ENCODE data around the gene POTEF. TPM values are rescaled to one million over a fixed set of nuclear protein-coding genes. Genes with fewer than 3 reads are reported as not detected.
"Not testable (repeated sequence)": the region's sequence is repeated elsewhere in the genome, so short reads cannot be mapped to it uniquely, and the experiment has no call there.

Gene POTEF
- polyA plus RNA-seq, 2 of the 4 experiments (the other 2 are of a cell fraction): 0.06 TPM; not detected in 1

DNA sequence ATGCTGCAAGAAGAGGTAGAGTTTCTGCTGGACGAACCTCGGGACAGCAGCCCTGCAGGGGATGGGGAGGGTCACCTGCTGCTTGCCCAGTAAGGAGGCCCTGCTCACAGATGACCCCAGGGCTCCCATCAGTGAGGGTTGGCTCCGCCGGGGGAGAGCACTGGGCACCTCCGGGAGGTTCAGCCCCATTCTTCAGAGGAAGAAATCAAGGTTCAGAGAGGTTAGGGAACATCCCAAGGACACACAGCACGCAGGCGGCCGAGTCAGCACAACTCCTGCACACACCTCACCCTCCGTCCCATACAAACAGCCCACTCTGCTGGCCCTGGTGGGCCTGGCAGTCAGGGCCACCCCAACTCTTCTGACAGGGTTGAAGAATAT is 27.6 kb upstream of the POTEF start:
- DNase-seq (ENCODE audit: low read depth in 1 of 2, low spot score in 1 of 2): no peak
- no peaks in the 10 kb centered on the region for H3K4me1 ChIP-seq
- CTCF ChIA-PET: interaction anchor here (1.0 to 1.4 kb wide), 4 partner anchors 163 to 185 kb away, joined by 3 to 15 read pairs (median 5); partner anchors contain the start of gene IMP4
- POLR2A ChIA-PET: no interaction called here
- ATAC-seq: no peak
- no peaks in the 10 kb centered on the region for H3K9me3 ChIP-seq
- H3K4me2 ChIP-seq: no peak overlapping the region
- no peak overlapping the region for H3K4me3 ChIP-seq
- WGBS (ENCODE audit: missing lambda C conversion rate): 89% methylated on average over 8 of the region's 9 CpGs
- TF ChIP-seq, protein P1, sequence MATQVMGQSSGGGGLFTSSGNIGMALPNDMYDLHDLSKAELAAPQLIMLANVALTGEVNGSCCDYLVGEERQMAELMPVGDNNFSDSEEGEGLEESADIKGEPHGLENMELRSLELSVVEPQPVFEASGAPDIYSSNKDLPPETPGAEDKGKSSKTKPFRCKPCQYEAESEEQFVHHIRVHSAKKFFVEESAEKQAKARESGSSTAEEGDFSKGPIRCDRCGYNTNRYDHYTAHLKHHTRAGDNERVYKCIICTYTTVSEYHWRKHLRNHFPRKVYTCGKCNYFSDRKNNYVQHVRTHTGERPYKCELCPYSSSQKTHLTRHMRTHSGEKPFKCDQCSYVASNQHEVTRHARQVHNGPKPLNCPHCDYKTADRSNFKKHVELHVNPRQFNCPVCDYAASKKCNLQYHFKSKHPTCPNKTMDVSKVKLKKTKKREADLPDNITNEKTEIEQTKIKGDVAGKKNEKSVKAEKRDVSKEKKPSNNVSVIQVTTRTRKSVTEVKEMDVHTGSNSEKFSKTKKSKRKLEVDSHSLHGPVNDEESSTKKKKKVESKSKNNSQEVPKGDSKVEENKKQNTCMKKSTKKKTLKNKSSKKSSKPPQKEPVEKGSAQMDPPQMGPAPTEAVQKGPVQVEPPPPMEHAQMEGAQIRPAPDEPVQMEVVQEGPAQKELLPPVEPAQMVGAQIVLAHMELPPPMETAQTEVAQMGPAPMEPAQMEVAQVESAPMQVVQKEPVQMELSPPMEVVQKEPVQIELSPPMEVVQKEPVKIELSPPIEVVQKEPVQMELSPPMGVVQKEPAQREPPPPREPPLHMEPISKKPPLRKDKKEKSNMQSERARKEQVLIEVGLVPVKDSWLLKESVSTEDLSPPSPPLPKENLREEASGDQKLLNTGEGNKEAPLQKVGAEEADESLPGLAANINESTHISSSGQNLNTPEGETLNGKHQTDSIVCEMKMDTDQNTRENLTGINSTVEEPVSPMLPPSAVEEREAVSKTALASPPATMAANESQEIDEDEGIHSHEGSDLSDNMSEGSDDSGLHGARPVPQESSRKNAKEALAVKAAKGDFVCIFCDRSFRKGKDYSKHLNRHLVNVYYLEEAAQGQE (IDR thresholded peaks at IDR 0.05): no peak
- no peak for TF ChIP-seq JUN (IDR thresholded peaks at IDR 0.05)
- TF ChIP-seq, protein P2, sequence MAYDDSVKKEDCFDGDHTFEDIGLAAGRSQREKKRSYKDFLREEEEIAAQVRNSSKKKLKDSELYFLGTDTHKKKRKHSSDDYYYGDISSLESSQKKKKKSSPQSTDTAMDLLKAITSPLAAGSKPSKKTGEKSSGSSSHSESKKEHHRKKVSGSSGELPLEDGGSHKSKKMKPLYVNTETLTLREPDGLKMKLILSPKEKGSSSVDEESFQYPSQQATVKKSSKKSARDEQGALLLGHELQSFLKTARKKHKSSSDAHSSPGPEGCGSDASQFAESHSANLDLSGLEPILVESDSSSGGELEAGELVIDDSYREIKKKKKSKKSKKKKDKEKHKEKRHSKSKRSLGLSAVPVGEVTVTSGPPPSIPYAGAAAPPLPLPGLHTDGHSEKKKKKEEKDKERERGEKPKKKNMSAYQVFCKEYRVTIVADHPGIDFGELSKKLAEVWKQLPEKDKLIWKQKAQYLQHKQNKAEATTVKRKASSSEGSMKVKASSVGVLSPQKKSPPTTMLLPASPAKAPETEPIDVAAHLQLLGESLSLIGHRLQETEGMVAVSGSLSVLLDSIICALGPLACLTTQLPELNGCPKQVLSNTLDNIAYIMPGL (CRISPR knock-in tag; IDR thresholded peaks at IDR 0.05; ENCODE audit: borderline replicate concordance): no peak
- peak; percentile 68 for TF ChIP-seq ZFP36 (IDR thresholded peaks at IDR 0.05; ENCODE audit: borderline replicate concordance, partially characterized antibody)
- no peak for TF ChIP-seq MAZ (IDR thresholded peaks at IDR 0.05; ENCODE audit: borderline replicate concordance, low read depth, low read length)
- TF ChIP-seq, protein P3, sequence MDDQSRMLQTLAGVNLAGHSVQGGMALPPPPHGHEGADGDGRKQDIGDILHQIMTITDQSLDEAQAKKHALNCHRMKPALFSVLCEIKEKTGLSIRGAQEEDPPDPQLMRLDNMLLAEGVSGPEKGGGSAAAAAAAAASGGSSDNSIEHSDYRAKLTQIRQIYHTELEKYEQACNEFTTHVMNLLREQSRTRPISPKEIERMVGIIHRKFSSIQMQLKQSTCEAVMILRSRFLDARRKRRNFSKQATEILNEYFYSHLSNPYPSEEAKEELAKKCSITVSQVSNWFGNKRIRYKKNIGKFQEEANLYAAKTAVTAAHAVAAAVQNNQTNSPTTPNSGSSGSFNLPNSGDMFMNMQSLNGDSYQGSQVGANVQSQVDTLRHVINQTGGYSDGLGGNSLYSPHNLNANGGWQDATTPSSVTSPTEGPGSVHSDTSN (IDR thresholded peaks at IDR 0.05): no peak
- TF ChIP-seq ESRRA (IDR thresholded peaks at IDR 0.05; ENCODE audit: borderline replicate concordance, low read length): no peak
- no peak for TF ChIP-seq NFE2L2 (conservative IDR thresholded peaks at IDR 0.05; ENCODE audit: low read length)
- no peak for TF ChIP-seq ZNF302 (CRISPR knock-in tag; IDR thresholded peaks at IDR 0.05)
- TF ChIP-seq FOSB (CRISPR knock-in tag; IDR thresholded peaks at IDR 0.05): no peak
- TF ChIP-seq KDM1A (IDR thresholded peaks at IDR 0.05; ENCODE audit: low read depth): peak; percentile 71; the same call in 1 of the 2 replicates
- no peak for TF ChIP-seq HEYL (CRISPR knock-in tag; IDR thresholded peaks at IDR 0.05)
- H3K27ac ChIP-seq: no peak overlapping the region
- FAIRE-seq: no peak

DNA sequence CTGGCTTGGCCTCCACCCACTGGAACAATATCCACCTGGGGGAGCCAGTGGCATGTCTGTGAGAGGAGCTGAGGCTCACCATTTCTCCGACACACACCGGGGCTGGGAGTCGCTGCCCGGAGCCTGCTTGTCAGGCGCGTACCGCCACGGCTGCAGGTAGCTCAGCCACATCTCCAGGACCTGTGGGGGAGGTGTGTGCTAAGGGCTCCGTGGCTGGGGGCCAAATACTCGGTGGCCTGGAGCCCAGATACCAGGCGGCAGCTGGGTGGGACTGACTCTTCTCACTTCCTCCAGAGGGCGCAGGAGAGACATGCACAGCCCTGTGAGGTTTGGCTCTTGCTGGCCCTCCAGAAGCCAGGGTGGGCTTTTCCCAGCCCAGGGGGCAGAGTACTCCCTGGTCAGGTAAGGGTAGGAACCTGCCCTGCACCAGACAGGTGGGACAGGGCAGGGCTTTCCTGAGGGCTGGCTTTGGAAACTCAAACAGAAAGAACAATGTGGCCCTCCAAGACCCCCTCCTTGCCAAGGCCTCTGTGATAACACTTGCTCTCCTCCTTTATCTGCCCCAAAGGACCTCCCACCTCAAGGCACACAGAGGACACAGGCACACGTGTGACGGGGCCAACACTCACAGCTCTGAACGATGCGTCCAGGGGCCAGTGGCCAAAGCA is 27.1 kb upstream of the POTEF start:
- DNase-seq (ENCODE audit: low read depth in 1 of 2, low spot score in 1 of 2): peak; percentile 18 to 63
- FAIRE-seq: not testable (repeated sequence)

More for the DNA sequence above, 27.1 kb upstream of the POTEF start:
- H3K4me1 ChIP-seq, H3K4me3 ChIP-seq, H3K4me2 ChIP-seq, H3K27ac ChIP-seq, H3K9me3 ChIP-seq, POLR2A ChIA-PET: not testable (repeated sequence)
- ATAC-seq: peak; percentile 70 to 85
- WGBS (ENCODE audit: missing lambda C conversion rate): 49% methylated on average over 11 of the region's 16 CpGs
- peak; percentile 51 to 57 for TF ChIP-seq RAD21 (conservative IDR thresholded peaks at IDR 0.05 in 1 of 2, IDR thresholded peaks at IDR 0.05 in 1 of 2)
- TF ChIP-seq, protein P4, sequence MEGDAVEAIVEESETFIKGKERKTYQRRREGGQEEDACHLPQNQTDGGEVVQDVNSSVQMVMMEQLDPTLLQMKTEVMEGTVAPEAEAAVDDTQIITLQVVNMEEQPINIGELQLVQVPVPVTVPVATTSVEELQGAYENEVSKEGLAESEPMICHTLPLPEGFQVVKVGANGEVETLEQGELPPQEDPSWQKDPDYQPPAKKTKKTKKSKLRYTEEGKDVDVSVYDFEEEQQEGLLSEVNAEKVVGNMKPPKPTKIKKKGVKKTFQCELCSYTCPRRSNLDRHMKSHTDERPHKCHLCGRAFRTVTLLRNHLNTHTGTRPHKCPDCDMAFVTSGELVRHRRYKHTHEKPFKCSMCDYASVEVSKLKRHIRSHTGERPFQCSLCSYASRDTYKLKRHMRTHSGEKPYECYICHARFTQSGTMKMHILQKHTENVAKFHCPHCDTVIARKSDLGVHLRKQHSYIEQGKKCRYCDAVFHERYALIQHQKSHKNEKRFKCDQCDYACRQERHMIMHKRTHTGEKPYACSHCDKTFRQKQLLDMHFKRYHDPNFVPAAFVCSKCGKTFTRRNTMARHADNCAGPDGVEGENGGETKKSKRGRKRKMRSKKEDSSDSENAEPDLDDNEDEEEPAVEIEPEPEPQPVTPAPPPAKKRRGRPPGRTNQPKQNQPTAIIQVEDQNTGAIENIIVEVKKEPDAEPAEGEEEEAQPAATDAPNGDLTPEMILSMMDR (IDR thresholded peaks at IDR 0.05): peak; percentile 56
- TF ChIP-seq SMC3 (IDR thresholded peaks at IDR 0.05): peak; percentile 51
- CTCF ChIA-PET: interaction anchor here (0.6 to 1.4 kb wide), 6 partner anchors 25 to 186 kb away, joined by 3 to 15 read pairs (median 4); partner anchors contain the start of genes IMP4 and SMPD4

Data from A549 (cell line).